ENCODE results near the gene USH2A.

The USH2A gene

GRCh38 chr1:215986401-215986800 is 436.8 kb downstream of the USH2A start:
- in situ Hi-C loops (cut with HindIII; ENCODE audit: low sequenced_read_pairs): no loop called here

DNA sequence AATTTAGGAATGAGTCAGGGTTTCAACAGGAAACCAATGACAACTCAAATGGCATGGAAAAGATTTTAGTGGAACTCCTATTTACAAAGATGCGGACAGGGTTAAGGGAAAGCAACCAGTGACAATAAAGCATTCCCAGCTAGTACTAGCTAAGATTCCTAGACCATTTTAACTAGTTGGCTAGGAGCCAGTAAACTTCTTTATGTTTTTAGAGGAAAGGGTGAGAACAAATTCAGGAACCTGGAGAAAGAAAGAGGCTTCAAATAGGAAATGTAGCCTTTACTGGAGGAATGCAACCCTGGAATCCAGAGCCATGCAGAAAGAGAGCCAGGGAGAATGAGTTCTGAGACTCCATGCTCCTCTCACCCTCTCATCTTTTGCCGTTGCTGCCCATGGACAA is 439.6 kb downstream of the USH2A start:
- in situ Hi-C loops (cut with HindIII; ENCODE audit: low sequenced_read_pairs): no loop called here

- in situ Hi-C loops (cut with HindIII; ENCODE audit: low sequenced_read_pairs): no loop called here
Observed at GRCh38 chr1:215971793-215972441, 451.3 kb downstream of the USH2A start.

DNA sequence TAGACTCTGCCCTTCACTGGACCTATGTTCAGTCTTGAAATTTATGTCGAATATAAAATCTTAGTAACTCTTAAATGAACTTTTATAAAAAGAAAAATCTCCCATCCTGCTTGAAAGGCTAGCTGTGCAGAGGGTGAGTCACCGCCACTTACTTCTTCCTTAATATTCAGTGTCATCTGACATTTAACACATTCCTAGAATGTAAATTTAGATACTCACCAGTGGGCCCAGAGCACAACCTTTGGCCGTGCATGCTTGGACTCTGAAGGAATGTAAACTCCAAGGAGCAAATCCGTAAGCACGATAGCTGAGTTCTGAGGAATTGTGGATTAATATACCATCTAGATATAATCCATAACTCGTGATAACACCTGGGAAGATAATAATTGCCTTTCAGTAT is 452.8 kb downstream of the USH2A start:
- in situ Hi-C loops (cut with HindIII; ENCODE audit: low sequenced_read_pairs): no loop called here

- in situ Hi-C loops (cut with HindIII; ENCODE audit: low sequenced_read_pairs): no loop called here
Observed at GRCh38 chr1:215963621-215964020, 459.6 kb downstream of the USH2A start.

DNA sequence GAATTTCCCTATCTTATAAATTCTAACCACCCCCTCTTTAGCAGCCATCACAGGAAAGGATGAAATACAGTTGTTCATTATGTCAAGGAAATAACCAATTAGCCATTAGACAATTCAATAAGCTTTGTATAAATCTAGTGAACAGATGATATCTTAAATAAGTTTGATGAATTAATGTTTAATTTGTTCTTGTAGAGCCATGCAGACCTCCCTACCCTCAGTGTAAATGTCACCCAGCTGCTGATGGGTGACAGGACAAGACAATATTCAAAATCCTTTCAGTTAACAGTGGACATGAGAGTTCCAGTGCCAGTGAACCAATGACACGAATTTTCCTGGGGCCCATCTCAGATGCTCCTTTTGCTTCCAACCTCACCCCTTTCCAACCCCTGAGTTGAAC is 460.2 kb downstream of the USH2A start:
- in situ Hi-C loops (cut with HindIII; ENCODE audit: low sequenced_read_pairs): no loop called here

DNA sequence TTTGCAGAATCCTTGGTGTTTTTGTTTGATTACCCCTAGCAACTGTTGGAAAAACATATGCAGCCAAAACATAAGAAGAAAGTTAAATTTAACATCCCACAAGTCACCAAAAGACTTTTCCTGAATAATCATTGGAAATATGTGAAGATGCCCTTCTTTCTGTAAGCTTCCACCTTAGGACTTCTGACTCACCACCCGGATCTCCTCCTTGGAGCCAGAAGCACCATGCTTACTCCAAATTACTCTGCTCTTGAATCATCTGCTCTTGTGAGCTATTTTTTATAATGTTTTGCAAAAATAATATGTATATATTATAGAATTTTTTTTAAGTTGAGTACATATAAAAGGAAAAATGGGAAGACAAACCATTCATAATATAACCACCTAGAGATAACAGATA is 464.4 kb downstream of the USH2A start:
- in situ Hi-C loops (cut with HindIII; ENCODE audit: low sequenced_read_pairs): no loop called here

- in situ Hi-C loops (cut with HindIII; ENCODE audit: low sequenced_read_pairs): no loop called here
Observed at GRCh38 chr1:215957663-215958062, 465.6 kb downstream of the USH2A start.

GRCh38 chr1:215932558-215932957 is 490.7 kb downstream of the USH2A start:
- in situ Hi-C loops (cut with HindIII; ENCODE audit: low sequenced_read_pairs): no loop called here

GRCh38 chr1:215926670-215927069 is 496.6 kb downstream of the USH2A start:
- in situ Hi-C loops (cut with HindIII; ENCODE audit: low sequenced_read_pairs): no loop called here

- in situ Hi-C loops (cut with HindIII; ENCODE audit: low sequenced_read_pairs): no loop called here
Observed at GRCh38 chr1:215923129-215923824, 500.0 kb downstream of the USH2A start.

DNA sequence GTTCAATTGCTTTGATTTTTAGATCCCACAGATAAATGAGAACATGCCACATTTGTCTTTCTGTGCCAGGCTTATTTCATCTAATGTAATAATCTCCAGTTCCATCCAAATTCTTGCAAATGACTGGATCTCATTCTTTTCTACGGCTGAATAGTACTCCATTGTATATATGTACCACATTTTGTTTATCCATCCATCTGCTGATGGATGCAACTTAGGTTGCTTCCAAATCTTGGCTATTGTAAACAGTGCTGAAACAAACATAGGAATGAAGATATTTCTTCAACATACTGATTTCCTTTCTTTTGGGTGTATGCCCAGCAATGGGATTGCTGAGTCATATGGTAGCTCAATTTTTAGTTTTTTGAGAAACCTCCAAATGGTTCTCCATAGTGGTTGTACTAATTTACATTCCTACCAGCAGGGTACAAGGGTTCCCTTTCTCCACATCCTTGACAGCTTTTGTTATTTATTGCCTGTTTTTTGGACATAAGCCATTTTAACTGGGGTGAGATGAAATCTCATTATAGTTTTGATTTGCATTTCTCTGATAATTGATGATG is 511.8 kb downstream of the USH2A start:
- in situ Hi-C loops (cut with HindIII; ENCODE audit: low sequenced_read_pairs): no loop called here

- in situ Hi-C loops (cut with HindIII; ENCODE audit: low sequenced_read_pairs): no loop called here
Observed at GRCh38 chr1:215905493-215906115, 517.6 kb downstream of the USH2A start.

DNA sequence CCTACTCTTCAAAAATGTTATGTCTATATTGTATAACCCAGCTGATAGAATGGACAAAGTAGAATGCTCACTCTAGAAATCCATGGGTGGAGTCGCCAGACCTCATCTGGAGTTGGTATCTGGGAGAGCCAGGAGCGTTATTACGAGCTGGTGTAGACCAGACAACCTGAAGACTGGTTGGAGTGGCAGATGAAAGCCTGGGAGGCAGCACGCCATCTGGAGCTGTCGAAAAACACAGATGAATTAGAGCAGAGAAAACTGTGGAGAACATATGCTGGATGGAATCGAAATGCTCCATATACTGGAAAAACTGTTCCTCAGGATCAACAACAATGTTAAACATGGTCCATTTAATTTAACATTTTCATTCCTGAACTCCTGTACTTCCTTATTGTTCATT is 522.6 kb downstream of the USH2A start:
- in situ Hi-C loops (cut with HindIII; ENCODE audit: low sequenced_read_pairs): no loop called here

DNA sequence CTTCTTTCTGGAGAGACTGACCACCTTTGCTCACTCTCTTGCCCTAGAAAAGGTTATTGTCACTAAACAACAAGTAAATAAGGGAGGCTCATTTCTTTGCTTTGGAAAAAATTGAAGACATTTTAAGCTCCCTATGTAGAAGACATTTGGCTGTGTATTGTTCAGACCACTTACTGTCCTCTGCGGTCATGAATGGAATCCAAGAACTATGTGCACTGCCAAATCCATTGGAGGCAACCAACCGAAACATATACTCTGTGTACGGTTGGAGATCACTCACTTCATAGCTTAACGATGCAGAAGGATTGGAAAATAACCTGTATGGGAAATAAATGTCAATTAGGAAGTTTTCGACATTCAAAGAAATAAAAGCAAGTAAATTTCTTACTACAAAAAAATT is 523.3 kb downstream of the USH2A start:
- in situ Hi-C loops (cut with HindIII; ENCODE audit: low sequenced_read_pairs): no loop called here

DNA sequence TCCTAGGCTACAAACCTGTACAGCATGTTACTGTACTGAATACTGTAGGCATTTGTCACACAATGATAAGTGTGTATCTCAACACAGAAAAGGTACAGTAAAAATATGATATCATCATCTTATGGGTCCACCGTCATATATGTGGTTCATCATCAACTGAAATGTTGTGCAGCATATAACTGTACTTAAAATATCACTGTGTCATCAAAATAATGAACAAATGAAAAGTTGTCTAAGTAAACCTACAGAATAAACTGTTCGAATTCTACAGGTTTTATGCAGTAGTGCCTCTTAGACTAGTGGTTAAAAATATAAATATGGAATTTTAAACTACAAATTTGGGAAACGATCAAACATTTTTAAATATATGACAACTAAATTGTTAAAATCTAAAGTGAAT is 527.4 kb downstream of the USH2A start:
- in situ Hi-C loops (cut with HindIII; ENCODE audit: low sequenced_read_pairs): no loop called here

DNA sequence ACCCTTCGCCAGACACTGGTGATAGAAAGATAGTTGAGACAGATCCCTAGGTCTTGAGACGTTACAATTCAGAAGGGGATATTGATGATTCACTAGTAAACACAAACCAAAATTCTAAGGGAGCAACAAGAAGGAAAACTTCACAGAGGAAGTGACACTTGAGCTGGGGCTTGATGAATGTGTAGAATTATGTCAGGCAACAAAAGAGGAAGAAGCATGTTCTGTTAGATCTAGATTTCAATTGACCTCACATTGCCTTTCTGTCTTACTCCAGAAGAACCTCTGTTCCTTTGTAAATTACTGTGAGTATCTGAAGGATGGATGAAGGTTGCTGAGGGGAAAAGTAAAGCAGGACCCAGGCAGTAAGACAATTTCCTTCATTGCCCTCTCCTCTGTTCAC is 528.0 kb downstream of the USH2A start:
- in situ Hi-C loops (cut with HindIII; ENCODE audit: low sequenced_read_pairs): no loop called here

DNA sequence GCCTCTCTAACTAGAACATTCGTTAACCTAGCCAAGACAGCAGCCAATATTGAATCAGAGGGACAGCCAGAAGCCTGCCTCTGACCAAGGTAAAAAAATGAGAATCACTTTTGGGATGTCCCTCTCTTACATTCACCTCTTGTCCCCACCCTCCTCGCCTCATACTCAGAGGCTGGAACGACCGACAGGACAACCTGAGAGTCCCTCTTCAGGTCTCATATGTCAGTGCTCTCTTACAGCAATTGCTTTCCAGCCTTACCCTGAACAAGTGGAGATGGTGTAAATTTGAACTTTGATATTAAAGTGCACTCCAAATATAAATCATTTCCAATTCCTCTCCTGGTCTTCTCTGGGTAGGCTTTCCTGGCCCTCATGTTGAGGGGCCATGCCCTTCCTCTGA is 528.6 kb downstream of the USH2A start:
- in situ Hi-C loops (cut with HindIII; ENCODE audit: low sequenced_read_pairs): no loop called here

- in situ Hi-C loops (cut with HindIII; ENCODE audit: low sequenced_read_pairs): no loop called here
Observed at GRCh38 chr1:215891266-215892057, 531.8 kb downstream of the USH2A start.

GRCh38 chr1:215890438-215890837 is 532.8 kb downstream of the USH2A start:
- in situ Hi-C loops (cut with HindIII; ENCODE audit: low sequenced_read_pairs): no loop called here

- in situ Hi-C loops (cut with HindIII; ENCODE audit: low sequenced_read_pairs): no loop called here
Observed at GRCh38 chr1:215889871-215890270, 533.4 kb downstream of the USH2A start.
